Measurements from ENCODE around the gene EHF. TPM values are rescaled to one million over a fixed set of nuclear protein-coding genes. Genes with fewer than 3 reads are reported as not detected.

The EHF gene
- total RNA-seq, 1 experiment from 2014 or later = 0.57 TPM

GRCh38 chr11:34602245-34602644, 18.6 kb upstream of the EHF start:
- no peak for DNase-seq (ENCODE audit: low read depth)

- no peak for DNase-seq (ENCODE audit: low read depth)
Observed at GRCh38 chr11:34603129-34604001, 17.5 kb upstream of the EHF start.

DNA sequence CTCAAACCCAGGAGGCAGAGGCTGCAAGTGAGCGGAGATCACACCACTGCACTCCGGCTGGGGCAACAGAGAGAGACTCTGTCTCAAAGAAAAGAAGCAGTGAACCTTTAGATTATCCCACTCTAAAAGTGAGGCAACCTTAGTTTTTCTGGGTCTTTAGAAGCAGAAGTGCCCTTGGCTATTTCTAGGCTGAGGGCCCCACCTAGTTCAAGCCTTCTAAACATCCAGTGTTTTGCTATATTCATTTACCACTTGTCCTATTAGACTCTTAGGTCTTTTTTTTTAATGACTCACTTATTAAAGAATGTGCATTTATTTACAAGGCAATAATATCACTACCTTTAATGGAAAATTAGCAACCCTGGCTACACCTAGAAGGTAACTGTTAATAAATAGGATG, 16.7 kb upstream of the EHF start:
- DNase-seq (ENCODE audit: low read depth) = no peak

- DNase-seq (ENCODE audit: low read depth) = no peak
Observed at GRCh38 chr11:34604911-34605310, 16.0 kb upstream of the EHF start.

DNA sequence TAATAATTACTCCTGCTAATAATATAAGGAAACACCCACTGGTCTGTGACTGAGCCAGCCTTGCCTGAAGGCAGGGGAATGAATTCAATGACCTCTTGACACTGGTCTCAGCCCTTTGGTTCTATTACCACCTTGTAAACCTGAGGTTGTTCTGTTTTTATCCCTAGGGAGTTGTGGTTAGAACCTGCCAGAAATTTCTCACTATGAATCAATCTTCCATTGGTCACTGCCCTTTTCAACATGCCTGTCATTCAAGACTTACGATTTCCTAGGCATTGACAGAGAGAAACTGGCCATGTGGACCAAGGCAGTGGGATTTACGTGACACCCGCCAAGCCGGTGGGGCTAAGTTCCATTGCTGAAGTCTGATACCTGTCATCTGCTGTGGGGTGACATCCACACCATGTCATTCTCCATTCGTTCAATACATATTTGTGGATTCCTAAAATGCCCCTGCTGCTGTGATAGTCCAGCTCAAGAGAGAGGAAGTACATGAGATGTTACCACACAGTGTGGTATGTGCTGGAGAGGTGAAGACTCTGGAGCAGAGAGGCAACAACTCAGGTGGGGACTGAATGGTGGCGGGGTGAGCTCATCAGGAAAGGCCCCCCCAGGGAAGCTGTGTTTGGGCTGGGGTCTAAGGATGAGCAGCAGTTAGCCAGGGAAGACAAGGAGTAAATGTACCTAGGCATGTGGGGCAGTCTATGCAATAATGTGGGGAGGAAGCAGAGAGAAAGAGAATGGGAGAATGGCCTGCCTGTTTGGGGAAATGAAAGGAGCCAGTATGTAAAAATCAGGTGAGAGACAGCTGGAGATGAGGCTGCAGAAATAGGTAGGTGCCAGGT, 15.2 kb upstream of the EHF start:
- DNase-seq (ENCODE audit: low read depth) = no peak

GRCh38 chr11:34606326-34607120, 14.4 kb upstream of the EHF start:
- no peak for DNase-seq (ENCODE audit: low read depth)

DNA sequence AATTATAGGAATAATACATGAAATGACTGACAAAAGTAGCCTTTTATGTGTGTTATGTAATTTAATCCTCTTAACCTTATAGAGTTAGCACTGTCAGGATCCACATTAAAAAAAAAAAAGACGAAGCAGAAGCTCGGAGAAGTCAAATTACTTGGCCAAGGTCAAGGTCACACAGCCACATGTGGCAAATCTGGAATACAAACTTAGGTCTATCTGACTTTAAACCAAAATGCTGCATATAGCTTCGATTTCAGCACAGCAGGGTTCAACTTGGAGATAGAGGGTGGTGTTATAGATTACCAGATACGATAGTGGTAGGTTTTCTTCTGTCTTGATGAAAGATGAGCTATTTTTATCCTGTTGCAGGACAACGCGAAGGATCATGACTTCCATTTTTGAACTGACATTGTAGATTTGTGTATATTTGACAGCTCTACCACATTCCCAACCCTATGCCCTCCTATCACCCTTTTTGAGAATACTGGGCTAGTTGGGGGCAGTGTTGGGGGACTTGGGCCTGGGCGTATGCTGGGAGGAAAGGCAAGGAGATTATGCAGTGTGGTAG, 11.6 kb upstream of the EHF start:
- no peak for DNase-seq (ENCODE audit: low read depth)

DNA sequence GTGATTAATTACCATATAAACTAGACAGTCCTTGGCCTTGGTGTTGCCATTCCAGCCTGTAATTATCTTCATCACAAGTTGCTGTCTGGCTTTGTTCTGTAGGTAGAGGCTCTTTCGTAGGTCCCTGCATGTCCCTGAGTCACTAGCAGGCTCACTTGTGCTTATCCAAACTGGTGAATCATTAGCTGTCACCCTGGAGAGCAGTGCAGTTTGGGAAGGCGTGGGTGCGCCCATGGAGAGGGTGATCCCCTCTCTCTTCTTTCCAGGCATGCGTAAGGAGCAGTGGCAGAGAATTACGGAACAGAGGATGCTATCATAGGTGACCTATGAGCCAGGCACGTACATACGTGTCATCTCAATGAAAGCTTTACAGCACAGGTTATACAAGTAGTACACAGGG, 11.0 kb upstream of the EHF start:
- DNase-seq (ENCODE audit: low read depth) = peak; percentile 53

DNA sequence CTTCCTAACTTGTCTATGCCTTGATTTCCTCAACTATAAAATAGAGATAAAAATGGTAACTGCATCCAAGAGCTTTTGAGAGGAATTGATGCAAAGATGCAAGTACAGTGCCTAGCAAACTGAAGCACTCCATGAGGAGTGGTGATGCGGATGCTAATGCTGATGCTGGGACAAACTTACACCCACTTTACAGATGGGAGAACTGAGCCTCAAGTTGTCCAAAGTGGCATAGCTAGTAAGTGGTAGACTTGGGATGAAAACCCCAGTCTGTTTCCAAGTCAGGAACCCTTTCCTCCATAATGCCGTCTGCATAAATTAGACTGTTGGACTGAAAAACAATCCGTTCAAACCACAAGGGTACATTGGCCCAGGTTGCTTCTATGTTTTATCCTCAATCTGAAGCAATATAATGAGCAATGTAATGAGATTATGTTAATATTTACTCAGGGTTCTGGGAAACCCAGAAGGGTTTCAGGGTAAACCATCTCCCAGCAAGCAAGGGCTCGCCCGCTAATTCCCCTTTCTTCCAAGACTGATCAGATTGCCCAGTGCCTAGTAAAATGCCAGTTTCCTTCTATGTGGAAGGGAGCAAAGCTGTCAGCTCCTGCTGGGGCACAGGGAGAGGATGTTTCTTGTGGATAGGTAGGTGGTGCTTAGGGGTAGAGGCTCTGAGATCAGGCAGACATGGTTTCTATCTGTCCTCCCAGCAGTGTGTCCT, 10.4 kb upstream of the EHF start:
- DNase-seq (ENCODE audit: low read depth) = no peak

- DNase-seq (ENCODE audit: low read depth) = no peak
Observed at GRCh38 chr11:34613015-34613414, 7.9 kb upstream of the EHF start.

DNA sequence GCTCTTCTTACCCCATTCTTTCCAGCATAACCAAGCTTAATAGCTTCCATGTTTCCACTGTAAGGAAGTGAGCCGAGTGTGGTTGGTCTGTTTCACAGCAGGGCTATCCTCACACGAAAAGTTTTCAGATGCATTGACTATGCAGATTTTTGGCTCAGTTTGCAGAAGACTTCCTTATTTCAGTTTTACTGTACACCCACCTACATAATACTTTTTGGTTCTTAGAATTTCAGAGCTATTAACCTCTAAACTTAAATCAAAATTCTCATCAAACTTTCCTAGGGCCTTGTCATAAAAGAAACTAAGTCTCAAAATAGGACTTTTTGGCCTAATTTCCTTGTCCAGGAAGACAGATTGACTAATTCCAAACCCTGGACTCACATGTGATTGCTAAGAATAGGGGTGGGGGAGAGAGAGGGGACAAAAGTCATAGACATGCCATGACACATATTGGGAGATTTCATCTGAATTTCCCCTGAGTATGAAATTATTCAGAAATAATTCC, 7.3 kb upstream of the EHF start:
- no peak for DNase-seq (ENCODE audit: low read depth)

GRCh38 chr11:34614344-34615104, 6.4 kb upstream of the EHF start:
- no peak for DNase-seq (ENCODE audit: low read depth)

- DNase-seq (ENCODE audit: low read depth) = no peak
Observed at GRCh38 chr11:34616086-34616485, 4.8 kb upstream of the EHF start.

DNA sequence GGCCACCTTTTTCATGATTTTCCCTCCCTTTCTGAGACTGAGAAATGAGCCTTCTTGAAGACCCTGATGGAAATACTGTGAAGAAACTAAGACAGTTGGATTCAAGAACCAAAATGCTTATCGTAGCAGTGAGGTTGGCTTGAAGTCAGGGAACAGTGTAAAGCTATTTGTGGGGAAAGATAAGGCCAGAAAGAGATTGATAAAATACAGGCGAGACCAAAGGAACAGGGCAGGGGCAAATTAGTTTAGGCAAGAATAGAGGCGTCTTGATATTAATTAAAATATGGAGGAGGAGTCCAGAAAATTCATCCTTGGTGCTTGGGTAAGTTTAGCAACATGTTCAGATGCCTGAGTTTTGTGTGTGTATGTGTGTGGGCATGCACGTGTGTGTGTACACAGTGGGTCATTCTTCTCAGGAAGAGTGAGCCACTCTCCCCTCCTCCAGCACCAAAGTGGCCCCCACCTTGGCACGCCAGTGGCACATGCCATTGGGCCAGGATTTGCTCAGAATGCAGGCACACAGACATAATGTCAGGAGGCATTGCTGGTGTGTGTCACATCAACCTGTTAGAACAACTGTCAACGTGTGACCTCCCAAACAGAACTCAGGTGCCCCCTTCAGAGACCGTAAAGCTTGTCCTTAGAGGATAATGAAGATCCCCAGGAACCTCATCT, 3.9 kb upstream of the EHF start:
- no peak for DNase-seq (ENCODE audit: low read depth)

DNA sequence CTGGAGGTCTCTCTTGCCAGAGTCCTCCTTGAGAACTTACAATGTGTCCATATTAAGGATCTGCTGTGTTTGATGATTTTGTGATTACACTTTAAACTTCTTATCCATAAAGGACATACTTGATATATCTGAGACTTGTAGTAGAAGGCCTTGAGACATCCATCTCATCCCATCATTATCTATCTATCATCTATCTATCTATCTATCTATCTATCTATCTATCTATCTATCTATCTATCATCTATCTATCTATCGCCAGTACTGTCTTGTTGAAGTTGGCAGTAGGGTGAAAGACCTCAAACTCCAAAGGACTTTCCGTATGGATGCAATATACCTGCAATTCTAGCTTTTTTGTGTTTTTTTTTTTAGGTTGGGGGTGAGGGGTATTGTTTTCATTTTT, 2.5 kb upstream of the EHF start:
- no peak for DNase-seq (ENCODE audit: low read depth)

DNA sequence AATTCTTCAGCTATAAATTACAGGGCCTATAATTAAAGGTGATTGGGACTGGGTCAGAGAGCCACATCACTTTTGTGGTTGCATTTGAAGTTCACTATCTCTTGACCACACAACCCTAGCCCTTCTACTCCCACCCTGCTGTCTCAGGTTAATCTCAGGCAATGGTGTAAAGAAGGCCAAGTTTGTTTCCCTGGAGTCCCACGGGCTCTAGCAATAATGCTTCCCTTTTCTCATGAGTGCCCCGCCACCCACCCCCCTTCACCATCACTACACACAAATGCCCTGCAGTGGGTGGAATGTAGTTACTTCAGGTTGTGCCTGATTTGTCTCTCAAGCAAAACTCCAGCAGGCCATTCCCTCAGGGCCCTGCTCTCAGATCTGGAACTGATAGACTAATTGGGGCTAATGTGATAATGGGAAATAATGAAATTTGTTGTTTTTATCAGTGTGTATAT, 1.8 kb upstream of the EHF start:
- no peak for DNase-seq (ENCODE audit: low read depth)

DNA sequence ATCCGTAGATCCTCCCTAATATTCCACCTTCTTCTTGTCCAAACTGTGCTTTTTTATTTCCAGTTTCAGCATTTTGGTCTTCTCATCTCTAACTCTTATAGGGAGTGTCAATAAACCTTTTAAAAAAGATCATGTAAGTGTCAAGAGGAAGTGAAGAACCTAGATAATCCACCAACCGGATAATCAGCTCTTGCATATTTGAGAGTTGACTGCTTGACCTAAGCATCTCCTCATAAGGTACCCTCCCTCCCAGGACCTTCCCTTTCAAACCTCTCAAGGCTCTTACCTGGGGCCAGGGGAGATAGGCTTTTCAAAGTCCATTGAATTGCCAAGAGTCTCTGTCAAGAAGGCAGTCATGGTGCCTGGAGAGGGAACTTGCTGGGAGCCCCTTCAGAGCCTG, 691 bp upstream of the EHF start:
- no peak for DNase-seq (ENCODE audit: low read depth)

- no peak for DNase-seq (ENCODE audit: low read depth)
Observed at GRCh38 chr11:34621876-34622275, 983 bp downstream of the EHF start.

DNA sequence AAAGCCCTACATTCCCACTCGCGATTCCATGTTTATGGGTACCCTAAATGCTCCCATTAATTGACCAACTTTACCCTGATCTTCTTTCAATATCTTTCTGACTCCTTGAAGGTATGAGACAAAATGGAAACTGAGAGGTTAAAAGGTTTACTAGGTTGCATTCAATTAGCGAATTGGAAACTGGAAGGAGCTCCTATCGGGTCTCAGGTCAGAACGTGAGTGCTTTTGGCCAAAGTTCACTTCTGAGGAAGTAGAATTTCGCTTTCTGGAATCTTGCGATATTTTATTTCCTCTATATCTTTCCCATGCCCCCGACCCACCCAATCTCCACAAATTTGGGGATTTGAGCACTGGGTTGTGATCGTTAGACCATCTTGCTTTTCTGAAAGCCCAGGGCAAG, 2.6 kb downstream of the EHF start:
- DNase-seq (ENCODE audit: low read depth) = no peak

DNA sequence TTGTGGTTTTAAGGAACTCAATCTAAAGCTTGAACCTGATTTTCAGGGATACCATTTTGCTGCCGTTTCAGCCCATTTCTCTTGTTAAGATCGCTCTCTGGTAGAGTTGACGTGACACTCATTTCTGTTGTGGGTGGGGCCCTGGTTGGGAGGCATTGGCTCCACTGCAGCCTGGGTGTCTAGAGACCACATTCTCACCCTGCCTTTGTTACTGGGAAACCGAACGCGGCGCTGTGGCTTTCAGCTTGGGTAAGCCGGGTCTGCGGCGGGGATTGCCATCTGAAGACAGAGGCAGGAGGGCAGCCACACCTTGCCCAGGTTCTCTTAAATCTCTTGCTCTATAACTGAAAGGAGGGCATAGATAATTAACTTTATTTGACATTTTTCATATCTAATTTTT, 3.2 kb downstream of the EHF start:
- DNase-seq (ENCODE audit: low read depth) = no peak
